GM18861 (cell line): Measurements from ENCODE around the gene TRABD2B.

ENCODE experiments used
- ATAC-seq: cut with Tn5 transposase; IDR thresholded peaks from one replicate; pipeline ENCODE4 v1.9.1; 2021; ENCODE audit not compliant: unreplicated experiment

TRABD2B gene

DNA sequence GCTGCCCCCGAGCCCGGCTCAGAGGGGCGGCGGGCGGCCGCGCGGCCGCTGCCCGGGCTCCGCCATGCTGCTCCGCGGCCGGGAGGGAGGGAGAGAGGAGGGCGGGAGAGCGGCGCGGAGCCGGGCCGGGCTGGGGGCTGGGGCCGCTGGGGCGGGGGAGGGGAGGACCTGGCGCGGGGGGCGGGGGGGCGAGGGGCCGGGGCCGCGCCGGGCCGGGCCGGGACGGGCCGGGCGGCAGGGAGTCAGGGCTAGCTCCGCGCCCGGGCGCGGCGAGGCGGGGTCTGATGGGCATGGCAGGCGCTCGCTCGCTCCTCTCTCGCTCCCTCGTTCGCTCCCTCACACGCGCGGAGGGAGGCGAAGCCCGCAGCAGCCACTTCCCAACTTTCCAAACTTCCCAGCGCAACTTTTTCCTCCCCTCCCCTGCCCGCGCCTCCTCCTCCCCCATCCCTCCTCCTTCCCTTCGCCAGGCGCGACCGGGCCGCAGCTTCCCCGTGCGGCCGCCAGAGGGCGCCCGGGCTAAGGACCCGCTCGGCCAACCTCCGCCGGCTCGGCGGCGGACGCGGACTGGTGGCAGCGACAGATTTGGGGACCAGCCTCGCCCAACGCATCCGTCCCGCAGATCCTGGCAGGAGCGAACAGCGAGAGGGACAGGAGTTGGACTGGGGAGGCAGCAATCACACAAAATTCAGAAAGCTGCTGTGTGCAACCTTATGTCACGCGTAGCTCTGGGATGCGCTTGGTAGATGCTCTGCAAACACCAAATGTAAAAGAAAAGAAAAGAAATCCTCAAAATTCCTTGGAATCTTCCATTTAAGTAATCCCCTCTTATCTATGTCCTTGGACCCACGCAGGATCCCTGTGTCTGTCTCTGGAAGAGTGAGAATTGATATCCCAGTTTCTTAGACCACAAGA is at the start of gene TRABD2B:
TSS of gene TRABD2B (minus strand) at position 97 of the 912 bp plus-strand sequence.
- ATAC-seq = peak; percentile 65

DNA sequence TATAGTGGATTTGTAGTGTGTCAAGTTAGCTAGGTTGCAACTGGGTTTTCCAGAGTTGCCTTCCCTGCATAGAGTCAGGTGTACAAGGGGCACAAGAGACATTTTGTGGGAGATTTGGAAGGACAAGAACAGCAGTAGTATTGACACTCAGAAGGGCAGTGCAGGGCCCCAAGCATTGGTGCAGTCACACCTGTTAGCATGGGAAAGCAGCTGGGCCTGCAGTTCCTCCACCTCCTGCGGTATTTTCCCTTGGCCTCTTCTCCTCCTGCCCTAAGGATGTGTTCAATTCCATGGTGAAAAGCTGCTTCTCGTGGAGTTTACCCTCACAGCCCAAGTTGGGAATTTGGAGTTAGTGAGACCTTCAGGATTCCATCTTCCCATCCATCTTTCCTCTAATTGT is 47.1 kb upstream of the TRABD2B start:
- no peak for ATAC-seq

DNA sequence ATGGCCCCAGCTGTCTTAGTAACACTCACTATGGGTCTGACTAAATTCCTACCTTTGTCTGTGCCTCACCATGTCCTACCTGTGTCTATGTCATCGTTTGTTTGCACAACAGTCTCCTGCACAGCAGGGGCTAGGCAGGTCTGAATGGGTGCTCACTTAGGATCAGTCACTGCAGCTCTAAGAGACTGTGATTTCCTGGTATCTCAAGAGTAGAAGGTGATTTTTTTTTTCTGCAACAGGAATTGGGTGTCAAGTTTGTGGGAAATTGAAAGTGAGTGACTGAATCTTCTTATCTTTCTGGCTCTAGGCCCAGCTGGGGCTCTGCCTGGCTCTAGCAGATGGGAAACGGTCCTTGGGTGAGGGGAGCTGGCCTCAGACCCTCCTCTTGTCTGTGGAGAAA is 46.4 kb upstream of the TRABD2B start:
- ATAC-seq = no peak

DNA sequence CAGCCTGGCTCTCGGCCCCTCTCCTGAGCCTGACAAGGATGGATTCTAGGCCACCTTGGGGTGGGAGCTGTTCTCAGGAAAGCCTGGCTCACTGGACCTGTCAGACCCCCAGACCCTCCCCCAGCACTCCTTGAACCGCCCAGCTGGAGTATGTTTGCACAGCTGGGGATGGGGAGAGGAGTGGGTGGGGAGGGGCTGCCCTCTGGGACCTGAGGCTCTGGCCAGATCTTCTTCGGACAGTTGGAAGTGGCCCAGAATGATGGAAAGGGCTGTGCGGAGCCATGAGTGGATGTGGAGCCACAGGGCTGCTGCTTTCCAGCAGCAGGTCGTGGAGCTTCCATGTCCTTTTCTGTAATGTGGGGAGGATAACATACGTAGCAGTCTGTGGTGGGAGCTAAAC is 43.0 kb upstream of the TRABD2B start:
- ATAC-seq = no peak

DNA sequence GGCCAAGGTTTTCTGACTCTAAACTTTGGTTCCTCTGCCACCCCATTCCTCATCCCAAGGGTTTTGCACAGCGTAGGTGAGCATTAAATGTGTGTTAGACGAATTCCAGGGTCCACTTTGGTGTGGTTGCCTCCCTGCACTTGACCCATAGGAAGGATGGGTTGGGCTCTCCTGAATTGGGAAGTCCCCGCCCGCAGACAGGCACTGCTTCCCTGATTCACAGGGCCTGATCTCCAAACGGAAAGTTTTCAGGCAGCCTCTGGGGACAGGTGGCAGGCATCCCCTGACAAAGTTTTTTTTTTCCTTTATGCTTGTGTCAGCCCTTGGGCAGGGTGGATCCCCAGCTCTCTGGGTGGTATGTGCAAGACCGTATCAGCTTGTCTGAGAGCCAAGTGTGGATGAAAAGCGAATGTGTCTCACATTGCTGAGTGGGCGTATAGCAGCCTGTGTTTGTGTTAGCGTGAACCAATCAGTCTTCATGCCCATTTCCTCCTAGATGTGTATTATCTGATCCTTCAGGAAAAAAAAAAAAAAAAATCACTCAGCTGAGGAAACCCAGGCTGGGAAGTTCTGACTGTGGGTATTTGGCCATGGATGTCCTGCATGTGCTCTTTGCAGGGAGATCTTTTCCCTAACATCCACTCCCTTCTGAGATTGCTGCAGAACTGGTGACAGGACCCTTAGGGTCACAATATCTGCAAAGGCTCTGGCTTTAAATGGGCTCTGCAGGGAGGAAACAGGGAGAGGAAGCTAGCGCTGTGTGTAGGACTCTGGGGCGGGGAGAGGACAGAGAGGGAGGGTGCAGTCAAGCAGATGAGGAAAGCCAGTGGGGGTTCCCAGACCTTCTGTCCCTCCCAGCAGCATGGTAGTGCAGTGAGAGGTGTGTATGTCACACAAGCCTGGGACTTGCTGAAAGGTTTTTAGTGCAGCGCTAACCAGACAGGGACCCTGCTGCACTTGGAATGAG is 42.2 kb upstream of the TRABD2B start:
- no peak for ATAC-seq

DNA sequence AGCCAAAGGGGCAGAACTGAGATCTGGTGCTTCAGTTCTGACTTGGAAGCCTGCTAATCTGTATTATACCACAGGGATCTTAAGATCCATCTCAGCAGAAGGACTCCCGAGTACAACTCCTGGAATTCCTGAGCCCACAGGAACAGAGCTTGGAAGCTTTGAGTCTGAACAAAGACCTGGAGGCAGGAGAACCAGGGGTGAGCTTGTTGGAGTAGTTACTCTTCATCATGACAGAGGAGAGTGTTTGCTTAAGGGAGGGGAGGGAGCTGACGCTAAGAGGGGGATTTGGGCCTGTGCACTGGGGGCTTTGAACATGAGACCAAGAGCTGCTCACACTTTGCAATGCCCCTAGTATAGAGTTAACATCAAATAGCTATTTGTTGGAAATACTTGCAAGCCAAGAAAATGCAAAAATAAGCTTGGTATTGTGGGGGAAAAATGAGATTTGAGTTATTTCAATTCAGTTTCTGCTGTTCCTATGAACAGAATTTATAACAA is 41.1 kb upstream of the TRABD2B start:
- ATAC-seq = no peak

DNA sequence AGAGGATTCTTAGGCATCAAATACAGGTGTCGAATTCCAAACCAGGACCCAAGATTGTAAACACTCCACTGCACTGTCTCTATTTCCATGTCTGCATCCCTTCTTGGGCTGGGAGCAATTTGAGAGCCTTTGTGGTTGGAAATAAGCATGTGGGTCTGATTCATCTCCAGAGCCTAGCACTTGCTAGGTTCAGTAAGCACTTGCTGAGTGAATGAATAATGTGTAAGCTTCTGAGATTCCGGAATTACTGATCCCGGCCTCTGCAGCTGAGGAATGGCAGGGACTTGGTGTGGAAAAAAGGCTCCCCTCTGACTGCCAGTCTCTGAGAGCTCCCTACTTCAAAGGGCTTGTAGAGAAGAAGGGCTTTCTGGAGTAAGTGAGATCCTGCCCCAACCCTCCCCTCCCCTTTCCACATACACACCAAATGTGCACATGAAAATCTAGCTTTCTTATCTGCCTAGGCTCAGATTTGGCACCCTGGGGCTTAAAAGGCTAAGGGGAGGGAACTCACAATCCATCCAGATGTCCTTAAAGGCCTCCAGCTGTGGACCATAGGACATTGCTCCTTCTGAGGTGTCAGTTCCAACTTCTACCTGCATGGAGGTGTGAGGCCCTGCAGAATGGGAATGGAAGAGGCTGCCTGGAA is 39.6 kb upstream of the TRABD2B start:
- ATAC-seq = no peak

DNA sequence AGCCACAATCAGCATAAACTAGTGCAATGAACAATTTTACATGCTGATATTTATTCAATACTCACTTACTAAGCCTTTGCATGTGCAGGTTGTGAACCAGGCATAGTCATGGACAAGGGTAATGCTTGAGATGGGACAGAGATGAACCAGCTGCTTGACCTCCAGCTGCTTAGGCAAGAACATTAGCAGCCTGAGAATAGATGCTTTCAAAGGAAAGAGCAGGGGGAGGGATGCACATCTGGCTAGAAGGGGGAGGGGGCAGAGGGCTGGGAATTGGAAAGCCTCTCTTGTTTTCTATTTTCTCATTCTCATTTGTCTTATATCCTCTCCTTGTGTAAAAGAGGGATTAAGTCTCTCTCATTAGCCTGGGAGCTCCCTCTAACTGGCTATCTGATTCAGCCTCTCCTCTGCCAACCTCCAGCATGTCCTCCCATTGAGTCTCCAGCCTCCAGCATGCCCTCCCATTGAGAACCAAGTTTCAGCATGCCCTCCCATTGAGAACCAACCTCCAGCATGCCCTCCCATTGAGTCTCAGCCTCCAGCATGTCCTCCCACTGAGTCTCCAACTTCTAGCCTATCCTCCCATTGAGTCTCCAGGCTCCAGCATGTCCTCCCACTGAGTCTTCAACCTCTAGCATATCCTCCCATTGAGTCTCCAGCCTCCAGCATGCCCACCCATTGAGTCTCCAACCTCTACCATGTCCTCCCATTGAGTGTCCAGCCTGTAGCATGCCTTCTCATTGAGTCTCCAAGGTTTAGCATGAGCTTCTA is 38.4 kb upstream of the TRABD2B start:
- no peak for ATAC-seq

DNA sequence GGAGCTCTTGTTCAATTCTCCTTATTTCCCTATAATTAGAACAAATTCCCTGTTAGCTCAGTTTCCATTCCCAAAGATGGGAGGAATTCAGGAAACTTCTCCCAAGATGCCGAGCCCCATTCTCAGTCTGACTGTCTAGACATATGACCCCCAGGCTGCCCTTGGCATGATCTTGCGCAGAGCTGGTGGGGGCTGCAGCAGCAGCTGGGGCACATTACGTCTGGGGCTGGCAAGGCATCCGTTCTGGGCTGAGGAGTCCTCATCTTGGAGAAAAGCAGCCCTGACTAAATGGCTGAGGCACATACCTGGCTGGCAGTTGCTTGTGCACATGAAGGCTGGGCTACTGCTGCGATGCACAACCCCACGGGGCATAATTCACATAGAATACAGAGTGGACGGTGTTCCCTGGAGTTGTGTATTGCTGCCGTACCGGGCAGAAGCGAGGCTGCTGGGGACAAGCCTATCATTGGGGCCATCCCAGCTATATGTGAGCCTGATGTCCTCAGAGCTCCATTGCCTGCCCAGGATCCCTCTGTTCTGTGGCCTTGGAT is 36.4 kb upstream of the TRABD2B start:
- ATAC-seq = no peak

DNA sequence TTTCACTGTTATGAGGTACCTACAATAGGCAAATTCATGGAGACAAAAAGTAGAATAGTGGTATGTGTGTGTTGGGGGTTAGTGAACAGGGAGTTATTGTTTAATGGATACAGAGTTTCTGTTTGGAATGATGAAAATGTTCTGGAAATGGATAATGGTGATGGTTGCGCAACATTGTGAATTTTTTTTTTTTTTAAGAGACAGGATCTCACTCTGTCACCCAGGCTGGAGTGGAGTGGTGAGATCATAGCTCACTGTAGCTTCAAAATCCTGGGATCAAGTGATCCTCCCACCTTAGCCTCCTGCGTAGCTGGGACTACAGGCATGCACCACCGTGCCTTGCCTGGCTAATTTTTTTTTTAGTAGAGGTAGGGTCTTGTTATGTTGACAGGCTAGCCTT is 34.5 kb upstream of the TRABD2B start:
- no peak for ATAC-seq

DNA sequence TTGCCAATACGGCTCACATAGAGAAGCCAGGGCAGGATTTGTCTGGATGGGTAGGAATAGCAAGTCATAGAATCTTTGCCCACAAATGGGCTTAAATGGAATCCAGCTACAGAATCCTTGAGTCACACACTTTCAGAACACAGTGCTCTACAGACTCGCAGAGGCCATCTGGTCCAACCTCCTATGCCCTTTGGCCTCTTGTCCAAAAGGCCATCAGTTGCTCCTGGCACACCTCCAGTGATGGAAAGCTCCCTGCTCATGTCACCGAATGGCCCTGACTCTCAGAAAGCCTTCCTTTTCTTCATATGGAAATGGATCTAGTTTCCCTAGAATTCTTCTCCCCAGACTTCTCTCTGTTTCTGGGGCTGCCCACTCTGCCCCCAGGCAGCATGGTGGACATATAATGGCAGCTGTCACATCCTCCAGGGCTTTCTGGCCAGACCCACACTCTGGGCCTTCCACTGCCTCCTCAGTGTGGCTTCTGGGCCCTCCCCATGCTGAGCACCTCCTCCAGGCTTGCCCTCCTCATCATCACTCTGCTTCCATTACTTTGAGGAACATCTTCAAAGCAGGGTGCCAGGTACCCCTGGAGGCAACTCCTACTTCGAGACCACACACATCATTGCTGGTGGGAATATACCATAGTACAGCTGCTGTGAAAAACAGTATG is 33.6 kb upstream of the TRABD2B start:
- ATAC-seq = no peak

DNA sequence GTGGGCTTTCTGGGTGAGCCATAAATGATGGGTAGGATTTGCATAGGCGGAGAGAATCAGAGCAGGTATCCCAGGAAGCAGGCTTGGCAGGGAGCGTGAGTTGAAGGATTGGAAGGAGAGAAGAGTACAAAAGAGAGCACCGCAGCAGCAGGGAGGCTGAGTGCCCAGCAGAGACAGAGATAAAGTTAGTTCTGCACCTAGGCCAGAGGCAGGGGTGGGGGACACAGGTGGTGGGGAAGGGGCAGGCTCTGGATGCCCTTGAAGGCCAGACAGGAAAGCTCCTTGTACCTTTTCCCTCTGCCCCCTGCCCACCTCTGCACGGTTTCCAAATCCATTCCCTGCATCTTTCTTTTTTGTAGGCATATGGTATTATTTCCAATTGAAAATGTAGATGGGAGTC is 33.0 kb upstream of the TRABD2B start:
- no peak for ATAC-seq

DNA sequence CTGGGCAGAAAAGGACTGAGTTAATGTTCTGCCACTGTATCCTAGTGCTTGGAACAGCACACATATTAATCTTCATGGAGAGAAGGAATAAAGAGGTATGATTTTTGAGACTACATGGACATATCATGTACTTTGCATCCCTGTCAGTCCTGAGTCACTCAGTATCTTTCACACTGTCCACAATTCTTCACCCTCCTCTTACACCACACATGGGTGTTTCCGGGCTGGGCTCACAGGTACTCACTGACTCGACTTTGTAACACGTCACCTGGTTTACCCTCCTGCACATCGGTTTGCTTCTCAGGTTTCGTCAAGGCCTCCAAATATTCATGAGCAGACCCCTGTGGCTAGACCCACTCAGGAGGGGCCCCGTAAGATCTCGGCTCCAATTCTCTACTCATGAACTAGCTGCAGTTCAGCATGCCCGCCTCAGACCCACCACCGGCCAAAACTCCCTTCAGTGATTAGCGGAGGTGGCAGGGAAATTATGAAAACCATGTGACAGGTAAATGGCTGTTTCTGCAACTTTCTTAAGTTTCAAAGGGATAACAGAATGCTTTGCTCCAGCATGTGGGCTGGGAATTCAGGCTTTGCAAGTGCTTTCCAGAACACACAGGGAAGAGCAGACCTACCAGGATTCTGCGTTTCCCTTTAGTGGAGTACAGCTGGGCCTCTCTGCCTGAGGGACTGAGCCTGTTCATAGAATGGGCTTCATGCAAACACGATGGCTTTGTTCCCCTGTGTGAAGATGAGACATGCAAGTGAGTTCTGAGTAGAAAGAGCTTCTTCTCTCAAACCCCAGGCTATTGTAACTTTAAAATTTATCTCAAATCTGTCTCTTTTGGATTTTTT is 31.3 kb upstream of the TRABD2B start:
- ATAC-seq = no peak

DNA sequence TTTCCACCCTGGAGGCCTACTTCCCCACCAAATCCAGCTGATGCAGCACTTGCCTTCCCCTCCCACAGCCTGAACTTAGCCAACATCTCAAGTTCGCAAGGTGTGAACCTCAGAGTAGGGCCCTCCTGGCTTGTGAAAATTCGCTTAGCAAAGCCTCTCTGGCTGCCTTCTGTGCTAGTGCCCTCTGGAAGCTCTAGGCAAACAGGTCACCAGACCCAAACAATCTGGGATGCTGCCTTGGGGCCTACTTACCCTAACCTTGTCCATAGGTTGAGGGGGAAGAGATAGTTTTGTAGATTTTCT is 30.3 kb upstream of the TRABD2B start:
- no peak for ATAC-seq

DNA sequence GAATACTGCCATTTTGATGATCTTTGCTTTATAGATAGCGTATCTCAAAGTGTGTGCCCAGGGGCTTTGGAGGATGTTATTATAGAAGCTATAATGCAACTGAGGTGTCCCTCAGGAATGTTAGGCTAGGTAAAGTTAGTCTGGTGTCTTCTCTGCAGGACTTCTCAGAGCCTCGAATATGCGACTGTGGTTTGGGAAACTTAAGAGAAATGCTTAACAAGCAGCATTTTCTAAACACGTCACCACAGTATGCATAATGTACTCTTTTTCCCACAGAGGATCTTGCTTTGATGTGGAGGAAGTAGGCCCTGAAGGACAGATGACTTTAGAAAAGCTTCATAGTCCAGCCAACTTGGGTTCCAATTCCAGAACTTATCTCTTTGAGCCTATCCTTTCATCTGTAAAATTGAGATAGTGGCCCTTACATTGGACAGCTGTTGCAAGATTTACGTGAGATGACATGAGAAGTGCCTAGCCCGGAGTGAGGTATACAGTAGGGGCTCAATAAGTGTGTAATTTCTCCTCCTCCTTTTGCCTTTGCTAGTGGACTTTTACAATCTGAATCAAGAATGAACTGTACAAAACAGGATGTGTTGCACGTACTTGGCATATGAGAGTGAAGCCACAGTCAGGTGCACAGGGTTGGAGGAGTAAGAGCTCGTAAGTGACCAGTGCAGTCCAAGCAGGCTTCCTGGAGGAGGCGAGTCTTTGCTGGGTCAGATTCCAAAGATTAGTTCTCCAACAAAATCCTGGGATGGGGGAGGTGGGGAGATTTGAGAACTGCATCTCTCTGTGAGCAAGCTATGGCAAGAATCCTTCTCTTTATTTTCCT is 29.7 kb upstream of the TRABD2B start:
- no peak for ATAC-seq

DNA sequence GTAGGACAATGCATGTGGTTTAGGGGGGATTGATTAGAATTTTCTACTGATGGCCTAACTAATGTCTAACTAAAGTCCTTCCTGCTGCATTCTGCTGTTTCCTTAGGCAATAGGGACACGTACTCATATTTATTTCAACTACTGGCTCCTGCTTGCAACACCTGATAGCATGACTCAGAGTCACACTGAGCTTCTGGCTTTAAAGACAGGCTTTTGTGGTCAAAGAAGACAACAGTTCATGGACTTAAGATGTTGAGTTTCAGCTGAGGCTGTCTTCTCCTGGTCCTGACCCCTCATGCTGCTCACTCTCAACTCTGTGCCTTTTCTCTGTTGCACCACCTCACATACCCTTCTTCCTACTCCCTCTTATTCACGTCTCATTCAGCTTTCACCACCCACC is 29.1 kb upstream of the TRABD2B start:
- ATAC-seq = no peak

DNA sequence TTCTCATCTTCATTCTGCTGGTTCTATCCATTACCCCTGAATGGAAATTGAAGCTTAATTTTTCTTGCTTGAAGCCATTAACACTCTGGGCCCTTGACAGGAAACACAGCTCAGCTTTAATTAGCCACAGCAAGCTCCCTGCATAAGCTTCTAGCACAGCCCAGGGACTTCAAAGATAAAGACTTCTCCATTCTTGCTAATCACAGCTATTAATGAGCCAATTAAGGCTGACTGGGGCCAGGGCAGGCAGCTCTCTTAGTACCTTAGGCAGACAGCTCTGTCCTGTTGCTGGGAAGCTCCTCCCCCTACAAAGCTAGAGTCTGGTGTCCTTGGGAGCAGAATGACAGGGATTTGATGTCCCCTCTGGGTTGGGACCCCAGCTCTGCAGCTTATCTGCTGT is 27.9 kb upstream of the TRABD2B start:
- no peak for ATAC-seq

DNA sequence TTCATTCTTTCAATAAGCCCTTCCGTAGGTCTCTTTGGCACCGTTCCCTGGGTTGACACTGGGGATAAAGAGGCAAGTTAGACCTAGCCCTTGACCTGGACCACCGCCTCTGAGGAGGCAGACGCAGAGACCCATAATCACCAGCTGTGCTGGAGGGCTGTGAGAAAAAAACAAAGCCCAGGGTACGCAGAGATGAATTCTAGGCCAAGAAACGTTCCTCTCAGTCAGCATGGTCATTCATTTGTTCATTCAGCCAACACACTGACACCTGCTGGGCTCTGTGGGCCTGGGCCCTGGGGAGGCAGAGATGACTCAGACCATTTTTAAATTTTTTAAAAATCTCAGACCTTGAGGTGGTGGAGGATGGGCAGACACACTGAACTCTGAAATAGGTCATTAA is 26.3 kb upstream of the TRABD2B start:
- no peak for ATAC-seq
